H7 (cell line): Measurements from ENCODE around the gene ARHGAP5. TPM values are rescaled to one million over a fixed set of nuclear protein-coding genes. Genes with fewer than 3 reads are reported as not detected.

Source experiments
- DNase-seq: peaks from one replicate; pipeline ENCODE4 v3.0.0; 2012
- H3K27me3 ChIP-seq: 2 replicates; pipeline ENCODE4 v1.6.0; 2011; ENCODE audit warnings: mild to moderate bottlenecking, low read length; ENCODE audit not compliant: control insufficient read depth, insufficient read depth
- H3K36me3 ChIP-seq: replicated peaks from 2 replicates; pipeline ENCODE4 v1.5.1; 2011; ENCODE audit warnings: low read length; ENCODE audit not compliant: control insufficient read depth, insufficient read depth
- H3K4me3 ChIP-seq: 2 replicates; pipeline ENCODE4 v1.5.1; 2011; ENCODE audit warnings: low read depth, mild to moderate bottlenecking, control low read depth, low read length, moderate library complexity; ENCODE audit not compliant: insufficient read depth
- total RNA-seq: library from RNA; depleted of rRNA; stranded (reverse); fragments of >200 nt; shearing (Covaris generic); gene quantifications from 2 replicates; pipeline ENCODE4 v1.2.3, GENCODE V29; 2014

The ARHGAP5 gene
- total RNA-seq, 1 experiment from 2014 or later: 33.3 TPM

DNA sequence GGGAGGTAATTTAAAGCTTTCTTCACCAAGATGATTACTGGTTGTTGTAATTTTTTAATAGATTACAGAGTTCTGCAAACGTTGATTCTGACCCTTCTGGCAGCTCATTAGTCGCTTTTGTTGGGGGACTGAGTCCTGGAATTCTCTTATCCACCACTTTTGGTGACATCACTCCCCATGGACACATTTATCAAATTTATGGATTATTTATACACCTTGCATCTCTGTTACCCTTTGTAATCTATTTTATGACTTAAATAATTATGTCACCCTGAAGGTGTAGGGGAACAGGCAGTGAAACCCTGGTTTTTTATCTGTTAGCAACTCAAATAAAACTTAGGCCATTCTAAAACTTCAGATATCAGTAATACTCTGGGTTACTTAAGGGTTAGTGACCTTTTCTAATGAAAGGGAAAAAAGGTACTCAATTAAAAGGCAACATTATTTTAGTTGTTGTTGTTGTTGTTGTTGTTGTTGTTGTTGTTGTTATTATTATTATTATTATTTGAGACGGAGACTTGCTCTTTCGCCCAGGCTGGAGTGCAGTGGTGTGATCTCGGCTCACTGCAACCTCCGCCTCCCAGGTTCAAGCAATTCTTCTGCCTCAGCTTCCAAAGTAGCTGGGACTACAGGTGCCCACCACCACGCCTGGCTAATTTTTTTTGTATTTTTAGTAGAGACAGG lies 65.8 kb downstream of the ARHGAP5 start:
- Histone ChIP-seq H3K4me3 (no peak overlapping the region), H3K27me3 (no peaks in the 10 kb centered on the region), H3K36me3 (no peaks in the 10 kb centered on the region)
- no peak for DNase-seq

DNA sequence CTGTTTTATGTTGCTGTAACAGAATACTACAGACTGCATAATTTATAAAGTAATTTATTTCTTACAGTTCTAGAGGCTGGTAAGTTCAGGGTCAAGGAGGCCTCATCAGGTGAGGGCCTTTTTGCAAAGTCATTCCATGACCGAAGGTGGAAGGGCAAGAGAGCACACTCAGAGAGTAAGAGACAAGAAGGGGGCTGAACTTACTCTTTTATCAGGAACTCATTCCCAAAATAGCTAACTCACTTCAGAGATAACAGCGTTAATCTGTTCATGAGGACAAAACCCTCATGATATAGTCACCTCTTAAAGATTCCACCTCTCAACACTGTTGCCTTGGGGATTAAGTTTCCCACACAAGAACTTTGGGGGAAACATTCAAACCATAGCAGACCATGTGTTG lies 73.3 kb downstream of the ARHGAP5 start:
- no peak for DNase-seq
- peaks cover 1% of the 10 kb centered on the region for H3K36me3 ChIP-seq

GRCh38 chr14:32166029-32166428 lies 88.9 kb downstream of the ARHGAP5 start:
- Histone ChIP-seq H3K36me3 (no peaks in the 10 kb centered on the region), H3K4me3 (no peak overlapping the region), H3K27me3 (no peaks in the 10 kb centered on the region)
- DNase-seq: no peak

More for the DNA sequence above, 73.3 kb downstream of the ARHGAP5 start:
- Histone ChIP-seq H3K4me3 (no peak overlapping the region), H3K27me3 (no peaks in the 10 kb centered on the region)

- no peak for DNase-seq
- Histone ChIP-seq H3K36me3 (no peaks in the 10 kb centered on the region), H3K4me3 (no peak overlapping the region), H3K27me3 (no peaks in the 10 kb centered on the region)
Measured at GRCh38 chr14:32166924-32167323, 89.8 kb downstream of the ARHGAP5 start.

DNA sequence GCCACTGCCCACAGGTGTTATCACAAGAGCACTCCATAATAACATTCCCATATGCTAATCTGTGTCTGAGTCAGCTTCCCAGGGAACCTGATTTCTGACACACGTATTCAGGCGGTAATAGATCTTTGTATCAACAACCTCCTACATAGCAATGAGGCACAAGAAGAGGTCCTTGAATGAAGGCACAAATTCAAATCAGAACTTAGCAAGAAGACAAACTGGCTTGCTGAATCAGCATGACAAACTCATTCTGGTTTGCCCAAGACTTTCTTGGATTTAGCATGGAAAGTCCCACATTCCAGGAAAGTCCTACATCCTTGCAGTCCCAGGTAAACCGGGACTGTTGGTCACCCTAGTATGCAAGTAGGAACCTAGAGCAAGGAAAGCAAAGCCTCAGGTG lies 90.8 kb downstream of the ARHGAP5 start:
- Histone ChIP-seq H3K27me3 (no peaks in the 10 kb centered on the region), H3K36me3 (no peaks in the 10 kb centered on the region), H3K4me3 (no peak overlapping the region)
- DNase-seq: no peak

GRCh38 chr14:32169191-32169590 lies 92.1 kb downstream of the ARHGAP5 start:
- no peak for DNase-seq
- Histone ChIP-seq H3K27me3 (no peaks in the 10 kb centered on the region), H3K4me3 (no peak overlapping the region), H3K36me3 (no peaks in the 10 kb centered on the region)

DNA sequence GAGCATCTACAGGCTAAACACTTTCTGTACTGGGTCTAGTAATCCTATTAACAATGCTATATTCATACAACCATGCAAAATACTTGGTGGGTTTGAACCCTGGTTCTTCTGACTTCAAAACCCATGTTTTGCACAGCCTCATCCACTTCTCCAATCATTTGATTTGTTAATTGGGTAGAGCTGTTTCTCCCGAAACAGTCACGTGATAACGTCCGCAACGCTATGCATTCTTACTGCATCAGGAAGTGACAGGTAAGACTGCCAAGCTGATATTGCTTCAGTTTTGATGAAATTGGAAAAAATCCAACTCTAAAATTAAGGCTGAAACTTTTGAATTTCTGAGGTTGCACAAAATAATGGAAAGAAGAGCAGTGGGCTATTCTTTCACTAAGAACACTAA lies 94.4 kb downstream of the ARHGAP5 start:
- Histone ChIP-seq H3K4me3 (no peak overlapping the region), H3K36me3 (no peaks in the 10 kb centered on the region), H3K27me3 (no peaks in the 10 kb centered on the region)
- no peak for DNase-seq

GRCh38 chr14:32183151-32184058 lies 106.3 kb downstream of the ARHGAP5 start:
- Histone ChIP-seq H3K36me3 (no peaks in the 10 kb centered on the region), H3K27me3 (no peaks in the 10 kb centered on the region), H3K4me3 (no peak overlapping the region)
- no peak for DNase-seq

DNA sequence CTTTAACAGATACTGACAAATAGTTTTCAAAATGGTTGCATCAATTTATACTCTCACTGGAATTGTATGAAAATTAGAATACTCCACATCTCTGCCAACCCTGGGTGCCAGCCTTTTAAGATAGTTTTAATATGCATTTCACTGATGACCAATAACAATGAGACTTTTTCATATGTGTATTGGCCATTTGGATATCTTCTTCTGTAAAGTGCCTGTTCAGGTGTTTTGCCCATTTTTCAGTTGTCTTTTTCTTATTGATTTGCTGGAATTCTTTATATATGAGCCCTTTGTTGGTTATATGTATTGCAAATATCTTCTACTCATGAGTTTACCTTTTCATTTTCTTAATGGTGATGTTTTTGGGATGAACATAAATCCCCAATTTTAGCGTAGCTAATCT lies 108.0 kb downstream of the ARHGAP5 start:
- no peaks in the 10 kb centered on the region for H3K27me3 ChIP-seq
- no peak for DNase-seq
- no peak overlapping the region for H3K4me3 ChIP-seq
- no peaks in the 10 kb centered on the region for H3K36me3 ChIP-seq

DNA sequence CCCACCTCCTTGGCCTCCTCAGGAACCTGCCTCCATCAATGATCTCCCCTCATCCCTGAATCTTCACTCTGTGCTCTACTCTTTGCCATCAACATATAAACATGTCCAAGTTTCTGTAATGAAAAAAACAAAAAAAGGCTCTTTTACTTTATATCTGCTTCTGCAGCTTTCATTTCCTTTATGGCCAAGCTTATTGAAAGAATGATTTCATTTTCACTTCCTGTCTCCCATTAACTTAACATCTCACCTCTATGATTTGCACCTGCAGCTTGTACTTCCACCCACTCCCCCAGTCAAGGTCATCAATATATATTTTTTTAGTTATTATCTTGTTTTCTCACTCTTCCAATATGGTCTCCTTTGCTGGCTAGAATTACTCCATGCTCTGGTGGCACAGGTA lies 109.1 kb downstream of the ARHGAP5 start:
- Histone ChIP-seq H3K4me3 (no peak overlapping the region), H3K27me3 (no peaks in the 10 kb centered on the region), H3K36me3 (no peaks in the 10 kb centered on the region)
- DNase-seq: no peak

DNA sequence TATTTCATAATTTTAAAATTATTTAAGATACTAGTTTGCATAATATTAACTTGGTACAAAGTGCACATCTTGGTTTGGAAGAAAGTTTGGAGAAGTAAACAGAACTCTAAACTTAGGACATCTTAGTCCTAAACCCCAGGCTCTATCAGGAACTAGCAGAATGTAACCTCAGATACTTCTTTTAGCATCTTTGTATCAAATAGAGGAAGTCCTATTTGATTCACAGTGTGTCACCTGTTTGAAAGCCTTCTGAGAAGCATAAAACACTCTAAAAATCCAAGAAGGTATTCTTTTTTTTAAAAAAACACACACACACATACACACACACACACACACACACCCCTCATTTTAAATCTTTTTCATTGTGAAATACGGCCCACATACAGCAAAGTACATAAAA lies 112.7 kb downstream of the ARHGAP5 start:
- Histone ChIP-seq H3K4me3 (no peak overlapping the region), H3K27me3 (no peaks in the 10 kb centered on the region), H3K36me3 (no peaks in the 10 kb centered on the region)
- no peak for DNase-seq

DNA sequence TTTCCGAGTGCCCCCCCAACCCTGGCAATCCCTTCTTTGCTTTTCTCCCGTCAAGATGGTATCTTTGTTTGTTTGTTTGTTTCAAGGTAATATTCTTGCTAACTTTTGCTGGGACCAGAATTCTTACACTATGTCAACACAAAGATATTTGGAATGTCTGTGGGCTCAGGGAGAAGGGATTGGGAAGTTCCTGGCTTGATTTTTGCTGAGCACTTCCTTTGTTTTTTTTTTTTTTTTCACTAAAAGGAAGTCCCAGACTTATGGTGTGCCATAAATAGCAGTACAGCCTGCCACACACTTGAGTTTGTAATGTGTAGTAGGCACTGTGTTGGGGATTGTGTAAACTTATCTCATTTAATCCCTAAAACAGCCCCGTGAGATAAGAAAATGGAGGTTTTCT lies 113.6 kb downstream of the ARHGAP5 start:
- Histone ChIP-seq H3K27me3 (no peaks in the 10 kb centered on the region), H3K4me3 (no peak overlapping the region), H3K36me3 (no peaks in the 10 kb centered on the region)
- no peak for DNase-seq

GRCh38 chr14:32192712-32193373 lies 115.7 kb downstream of the ARHGAP5 start:
- Histone ChIP-seq H3K4me3 (no peak overlapping the region), H3K27me3 (no peaks in the 10 kb centered on the region), H3K36me3 (no peaks in the 10 kb centered on the region)
- DNase-seq: no peak

- H3K4me3 ChIP-seq: no peak overlapping the region
- DNase-seq: no peak
- no peaks in the 10 kb centered on the region for H3K27me3 ChIP-seq
- H3K36me3 ChIP-seq: no peaks in the 10 kb centered on the region
Measured at GRCh38 chr14:32193532-32193931, 116.4 kb downstream of the ARHGAP5 start.

DNA sequence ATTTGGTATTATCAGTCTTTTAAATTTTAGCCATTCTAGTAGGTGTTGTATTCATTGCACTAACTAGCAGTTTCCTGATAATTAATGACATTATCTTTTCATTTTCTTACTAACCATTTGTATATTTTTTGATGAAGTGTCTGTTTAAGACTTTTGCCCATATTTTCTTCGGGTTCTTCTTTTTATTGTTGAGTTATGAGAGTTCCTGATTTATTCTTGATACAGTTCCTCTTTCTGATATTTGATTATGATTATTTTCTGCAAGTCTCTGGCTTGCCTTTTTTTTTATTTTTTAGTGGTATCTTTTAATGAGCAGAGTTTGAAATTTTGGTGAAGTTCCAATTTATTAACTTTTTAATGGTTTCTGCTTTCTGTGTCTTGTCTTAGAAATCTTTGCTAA lies 118.5 kb downstream of the ARHGAP5 start:
- no peaks in the 10 kb centered on the region for H3K27me3 ChIP-seq
- DNase-seq: no peak
- no peaks in the 10 kb centered on the region for H3K36me3 ChIP-seq
- H3K4me3 ChIP-seq: no peak overlapping the region
